HFFc6 (cell line): Measurements from ENCODE around the gene TENM4. TPM values are rescaled to one million over a fixed set of nuclear protein-coding genes. Genes with fewer than 3 reads are reported as not detected.

ENCODE experiments used
- DNase-seq: peaks from one replicate; pipeline ENCODE4 v3.0.0-alpha.2; 2018
- H3K27ac Mint-ChIP-seq: 2 replicates; pipeline ENCODE4 v1.8.0; 2020; ENCODE audit warnings: mild to moderate bottlenecking, mixed read lengths
- H3K27me3 Mint-ChIP-seq: 2 replicates; pipeline ENCODE4 v1.8.0; 2021; ENCODE audit warnings: mild to moderate bottlenecking, moderate library complexity, mixed read lengths; ENCODE audit not compliant: insufficient read depth
- H3K36me3 Mint-ChIP-seq: 2 replicates; pipeline ENCODE4 v1.8.0; 2021; ENCODE audit warnings: low read depth, mixed read lengths
- H3K4me1 Mint-ChIP-seq: 2 replicates; pipeline ENCODE4 v1.8.0; 2020; ENCODE audit warnings: low read depth, mixed read lengths
- H3K4me3 Mint-ChIP-seq: 2 replicates; pipeline ENCODE4 v1.8.0; 2020; ENCODE audit warnings: mild to moderate bottlenecking, moderate library complexity, mixed read lengths
- H3K9me3 Mint-ChIP-seq: 2 replicates; pipeline ENCODE4 v1.8.0; 2020; ENCODE audit warnings: mild to moderate bottlenecking, mixed read lengths
- total RNA-seq, 6 experiments: library from RNA; stranded (reverse); fragmentation: NEBNext Ultra II Directional; extraction: Animal tissue kit (Norgen Biotek cat#: 25700); gene quantifications; 2 replicates in 1 of 6; 3 replicates in 5 of 6; pipeline ENCODE4 v1.2.3, GENCODE V29; 2021
- TF ChIP-seq, protein P1 (sequence below): fragments of 200-600 bp; sonication (generic); IDR thresholded peaks from 2 replicates; pipeline ENCODE4 v1.5.0; 2021; ENCODE audit warnings: antibody characterized with exemption, mild to moderate bottlenecking

TENM4 gene
- total RNA-seq, 6 experiments from 2014 or later = 20.9 to 45.5 (median 26.5) TPM

DNA sequence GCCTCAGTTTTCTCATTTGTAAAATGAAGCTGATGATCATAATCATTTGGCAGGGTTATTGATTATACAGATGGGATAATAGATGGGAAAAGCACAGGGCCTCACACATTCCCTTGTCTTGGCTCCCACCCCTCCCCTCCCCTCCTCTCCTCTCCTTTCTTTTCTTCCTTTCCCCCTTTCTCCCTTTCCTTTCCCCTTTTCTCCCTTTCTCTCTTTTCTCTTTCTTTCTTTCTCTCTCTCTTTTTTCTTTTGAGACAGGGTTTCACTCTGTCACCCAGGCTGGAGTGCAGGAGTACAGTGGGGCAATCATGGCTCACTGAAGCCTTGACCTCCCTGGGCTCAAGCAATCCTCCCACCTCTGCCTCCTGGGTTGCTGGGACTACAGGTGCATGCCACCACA lies 705.1 kb downstream of the TENM4 start:
- Mint-ChIP-seq H3K9me3 (no peaks in the 10 kb centered on the region), H3K4me1 (no peaks in the 10 kb centered on the region), H3K36me3 (no peaks in the 10 kb centered on the region; the same call in 1 of the 2 replicates), H3K4me3 (no peak overlapping the region), H3K27ac (no peak overlapping the region), H3K27me3 (no peaks in the 10 kb centered on the region)
- TF ChIP-seq, protein P1, sequence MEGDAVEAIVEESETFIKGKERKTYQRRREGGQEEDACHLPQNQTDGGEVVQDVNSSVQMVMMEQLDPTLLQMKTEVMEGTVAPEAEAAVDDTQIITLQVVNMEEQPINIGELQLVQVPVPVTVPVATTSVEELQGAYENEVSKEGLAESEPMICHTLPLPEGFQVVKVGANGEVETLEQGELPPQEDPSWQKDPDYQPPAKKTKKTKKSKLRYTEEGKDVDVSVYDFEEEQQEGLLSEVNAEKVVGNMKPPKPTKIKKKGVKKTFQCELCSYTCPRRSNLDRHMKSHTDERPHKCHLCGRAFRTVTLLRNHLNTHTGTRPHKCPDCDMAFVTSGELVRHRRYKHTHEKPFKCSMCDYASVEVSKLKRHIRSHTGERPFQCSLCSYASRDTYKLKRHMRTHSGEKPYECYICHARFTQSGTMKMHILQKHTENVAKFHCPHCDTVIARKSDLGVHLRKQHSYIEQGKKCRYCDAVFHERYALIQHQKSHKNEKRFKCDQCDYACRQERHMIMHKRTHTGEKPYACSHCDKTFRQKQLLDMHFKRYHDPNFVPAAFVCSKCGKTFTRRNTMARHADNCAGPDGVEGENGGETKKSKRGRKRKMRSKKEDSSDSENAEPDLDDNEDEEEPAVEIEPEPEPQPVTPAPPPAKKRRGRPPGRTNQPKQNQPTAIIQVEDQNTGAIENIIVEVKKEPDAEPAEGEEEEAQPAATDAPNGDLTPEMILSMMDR = no peak
- no peak for DNase-seq

DNA sequence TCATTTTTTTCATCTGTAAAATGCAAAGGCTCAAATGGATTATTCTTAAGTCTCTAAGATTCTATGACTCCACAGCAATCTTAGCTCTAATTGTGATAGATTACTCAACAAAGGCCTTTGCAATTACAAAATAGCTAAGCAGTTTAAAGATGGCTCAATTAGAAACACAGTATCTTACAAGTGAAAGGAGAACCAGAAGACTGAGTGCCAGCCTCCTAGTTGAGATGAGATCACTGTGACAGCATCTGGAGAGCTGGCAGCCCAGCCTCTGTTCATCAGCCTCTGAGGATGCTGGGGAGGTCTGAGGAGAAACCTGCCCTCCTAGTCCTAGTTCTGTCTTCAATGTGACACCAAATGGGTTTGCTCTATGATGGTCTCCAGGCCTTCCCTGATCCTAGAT lies 707.8 kb downstream of the TENM4 start:
- Mint-ChIP-seq H3K27me3 (no peaks in the 10 kb centered on the region), H3K4me3 (no peak overlapping the region), H3K36me3 (peaks cover 6% of the 10 kb centered on the region; the same call in 1 of the 2 replicates), H3K27ac (no peak overlapping the region), H3K9me3 (no peaks in the 10 kb centered on the region), H3K4me1 (no peaks in the 10 kb centered on the region)
- TF ChIP-seq, protein P1 = no peak
- no peak for DNase-seq

DNA sequence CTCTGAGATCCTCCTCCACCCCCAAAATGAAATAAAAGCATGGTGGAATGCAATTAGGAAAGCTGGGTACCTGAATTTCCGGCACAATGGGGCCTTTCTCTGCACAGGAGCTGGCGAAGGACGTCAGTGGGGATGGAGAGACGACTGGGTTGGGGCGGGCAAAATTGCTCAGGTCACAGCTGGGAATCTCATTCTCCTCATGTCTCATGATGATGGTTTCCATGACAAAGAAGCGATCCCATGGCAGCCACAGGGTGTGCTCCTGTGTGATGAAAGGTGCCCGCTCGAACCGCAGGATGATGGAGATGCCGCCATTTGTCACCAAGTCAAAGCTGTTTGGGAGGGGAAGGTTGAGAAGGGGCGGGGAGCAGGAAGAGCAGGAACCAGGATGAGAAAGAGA lies 708.6 kb downstream of the TENM4 start:
- DNase-seq = no peak
- H3K4me1 Mint-ChIP-seq = no peaks in the 10 kb centered on the region
- 0 out of 2 replicates have a peak, but pooled peaks cover 6% of the 10 kb centered on the region for H3K36me3 Mint-ChIP-seq
- H3K27ac Mint-ChIP-seq = no peak overlapping the region
- no peaks in the 10 kb centered on the region for H3K9me3 Mint-ChIP-seq
- no peaks in the 10 kb centered on the region for H3K27me3 Mint-ChIP-seq
- no peak overlapping the region for H3K4me3 Mint-ChIP-seq
- TF ChIP-seq, protein P1 = no peak

DNA sequence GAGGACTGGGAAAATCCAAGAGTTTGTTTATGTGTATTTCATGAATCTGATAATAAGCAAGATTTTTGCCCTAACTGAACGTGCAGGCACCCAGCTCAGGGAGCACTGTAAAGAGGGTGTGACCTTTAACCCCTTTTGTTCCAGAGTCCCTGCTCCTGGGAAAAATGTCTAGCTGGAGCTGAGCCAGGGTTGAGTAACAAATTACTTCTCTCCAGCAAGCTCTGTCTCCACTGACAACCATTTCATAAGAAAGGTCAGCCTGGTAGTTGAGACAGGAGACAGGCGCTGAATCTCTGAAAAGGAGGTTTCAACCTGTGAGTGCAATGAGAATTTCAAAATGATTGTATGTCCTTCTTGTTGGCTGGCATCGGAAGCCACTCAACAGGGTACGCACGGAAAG lies 709.8 kb downstream of the TENM4 start:
- DNase-seq = no peak
- TF ChIP-seq, protein P1 = no peak
- no peaks in the 10 kb centered on the region for H3K4me1 Mint-ChIP-seq

DNA sequence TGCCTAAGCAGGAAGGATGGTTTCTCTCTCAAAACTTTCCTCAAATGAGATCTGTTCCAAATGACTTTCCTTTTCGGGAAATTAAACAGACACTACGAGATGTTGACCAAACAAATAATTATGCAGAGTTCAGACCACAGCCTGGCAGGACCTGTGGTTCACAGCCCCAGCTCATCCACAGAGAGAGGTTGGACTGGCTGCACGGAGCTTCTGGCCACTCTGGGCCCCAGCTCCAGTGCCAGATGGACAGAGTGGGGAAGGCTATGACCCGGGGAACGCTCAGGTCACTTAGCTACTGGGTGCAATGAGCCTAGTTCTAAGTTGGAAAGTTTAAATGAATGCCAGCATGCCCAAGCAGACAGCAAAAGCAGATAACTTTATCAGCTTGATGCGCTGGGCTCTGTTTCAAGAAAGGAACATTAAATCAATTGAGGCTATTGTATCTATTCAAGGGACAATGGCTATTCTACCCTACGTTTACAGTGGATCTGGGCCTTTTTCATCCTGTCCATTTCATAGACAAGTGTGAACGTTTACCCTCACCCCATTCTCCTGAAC lies 710.5 kb downstream of the TENM4 start:
- Mint-ChIP-seq H3K4me1 (no peaks in the 10 kb centered on the region), H3K4me3 (no peak overlapping the region), H3K9me3 (no peaks in the 10 kb centered on the region), H3K27ac (no peak overlapping the region), H3K27me3 (no peaks in the 10 kb centered on the region), H3K36me3 (peaks cover 6% of the 10 kb centered on the region; the same call in 1 of the 2 replicates)
- DNase-seq = no peak
- TF ChIP-seq, protein P1 = no peak

More for the DNA sequence above, 709.8 kb downstream of the TENM4 start:
- Mint-ChIP-seq H3K27ac (no peak overlapping the region), H3K27me3 (no peaks in the 10 kb centered on the region), H3K36me3 (peaks cover 6% of the 10 kb centered on the region; the same call in 1 of the 2 replicates), H3K9me3 (no peaks in the 10 kb centered on the region), H3K4me3 (no peak overlapping the region)

DNA sequence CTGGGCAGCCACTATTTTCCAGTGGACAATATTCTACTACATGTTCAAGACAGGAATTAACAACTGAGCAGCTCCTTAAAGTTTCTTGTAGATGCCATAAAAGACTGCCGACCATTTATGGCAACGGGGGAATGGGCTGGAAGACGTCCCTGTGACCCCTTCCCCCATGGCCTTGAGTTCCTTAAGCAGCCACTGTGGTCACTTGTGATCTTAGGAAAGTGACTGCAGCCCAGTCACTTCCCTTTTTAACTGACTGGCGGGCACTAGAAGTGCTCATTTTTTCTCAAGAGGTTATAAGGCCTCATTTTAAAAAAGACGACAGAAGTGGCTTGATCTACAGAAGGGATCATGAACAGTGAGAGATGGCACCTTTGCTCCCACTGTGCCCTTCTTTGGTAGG lies 713.0 kb downstream of the TENM4 start:
- Mint-ChIP-seq H3K27me3 (no peaks in the 10 kb centered on the region), H3K4me1 (peaks cover 9% of the 10 kb centered on the region), H3K9me3 (no peaks in the 10 kb centered on the region), H3K27ac (no peak overlapping the region), H3K4me3 (no peak overlapping the region), H3K36me3 (peaks cover 10% of the 10 kb centered on the region; the same call in 1 of the 2 replicates)
- DNase-seq = no peak
- TF ChIP-seq, protein P1 = no peak
